Measurements from ENCODE around the gene IMMT. TPM values are rescaled to one million over a fixed set of nuclear protein-coding genes. Genes with fewer than 3 reads are reported as not detected.

IMMT gene
- polyA plus RNA-seq, 1 donor (not counting 4 experiments of a cell fraction or from before 2014, with no cell fraction given) = 91.5 TPM

DNA sequence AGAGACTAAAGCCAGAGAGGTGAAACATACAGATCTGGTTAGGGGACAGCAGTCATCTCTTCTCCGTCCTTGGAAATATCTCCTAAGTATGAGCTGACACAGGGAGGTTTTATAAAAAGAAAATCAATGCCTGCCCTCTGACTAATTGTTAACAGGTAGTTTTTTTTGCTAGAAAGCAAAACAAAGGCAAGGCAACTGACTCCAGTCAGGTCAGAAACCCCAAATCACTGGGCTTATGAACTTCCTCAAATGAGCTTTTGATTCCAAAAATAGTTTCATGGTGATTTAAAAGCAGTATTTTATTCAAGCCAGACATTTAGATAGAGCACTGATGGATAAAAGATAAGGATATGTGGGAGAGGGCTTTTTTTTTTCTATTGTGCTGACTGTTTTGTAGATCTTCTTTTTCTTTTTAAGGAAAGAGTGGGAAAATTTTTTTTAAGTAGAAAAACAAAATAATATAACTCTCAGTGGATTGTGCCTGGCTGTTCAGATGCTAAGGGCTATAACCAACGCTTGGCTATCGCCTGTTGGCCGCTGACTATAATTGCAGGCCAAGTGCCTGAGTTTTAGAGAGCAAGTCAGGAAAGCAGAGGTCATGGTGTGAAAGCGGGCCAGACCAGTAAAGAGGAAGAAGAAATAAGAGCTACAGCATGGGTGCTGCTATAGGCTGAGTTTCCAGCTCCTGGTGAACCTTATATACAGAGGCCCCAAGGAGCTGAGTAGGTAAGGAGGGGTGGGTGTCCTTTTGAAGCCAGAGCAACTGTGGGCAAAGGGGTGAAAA lies 48.9 kb upstream of the IMMT start:
- Histone ChIP-seq H3K4me1 (ENCODE audit: control insufficient read depth, extremely low read depth, insufficient read depth, low read length) (no peaks in the 10 kb centered on the region), H3K27me3 (ENCODE audit: control insufficient read depth, extremely low read depth, insufficient read depth, low read length) (peaks cover 4% of the 10 kb centered on the region), H3K9me3 (ENCODE audit: control insufficient read depth, low read depth, low read length) (no peaks in the 10 kb centered on the region), H4K20me1 (ENCODE audit: control insufficient read depth, extremely low read depth, insufficient read depth, low read length) (peaks cover 5% of the 10 kb centered on the region), H3K36me3 (ENCODE audit: control insufficient read depth in 2 of 2, extremely low read depth in 1 of 2, insufficient read depth in 2 of 2, low read length in 2 of 2) (no peaks in the 10 kb centered on the region), H3K9me1 (ENCODE audit: control insufficient read depth, extremely low read depth, insufficient read depth, low read length) (no peaks in the 10 kb centered on the region), H2AFZ (ENCODE audit: control insufficient read depth, low read length) (no peak overlapping the region), H3K4me2 (ENCODE audit: control insufficient read depth, extremely low read depth, insufficient read depth, low read depth, low read length) (no peak overlapping the region), H3K27ac (ENCODE audit: control insufficient read depth, insufficient read depth, low read length) (no peak overlapping the region), H3K4me3 (ENCODE audit: control insufficient read depth in 2 of 3, extremely low read depth in 1 of 3, insufficient read depth in 2 of 3, low read depth in 1 of 3, low read length in 3 of 3) (no peak overlapping the region), H3K9ac (ENCODE audit: control insufficient read depth, extremely low read depth, insufficient read depth, low read length) (no peak overlapping the region), H3K79me2 (ENCODE audit: control insufficient read depth, insufficient read depth, low read length) (no peaks in the 10 kb centered on the region)
- dilution Hi-C loops (cut with MboI; ENCODE audit: extremely low pct_ligation_motif_present, low sequenced_read_pairs) = no loop called here
- FAIRE-seq (no peak), DNase-seq (ENCODE audit: low read depth, low spot score) (no peak)
- TF ChIP-seq EZH2 (IDR thresholded peaks at IDR 0.05; ENCODE audit: low read length) = no peak

DNA sequence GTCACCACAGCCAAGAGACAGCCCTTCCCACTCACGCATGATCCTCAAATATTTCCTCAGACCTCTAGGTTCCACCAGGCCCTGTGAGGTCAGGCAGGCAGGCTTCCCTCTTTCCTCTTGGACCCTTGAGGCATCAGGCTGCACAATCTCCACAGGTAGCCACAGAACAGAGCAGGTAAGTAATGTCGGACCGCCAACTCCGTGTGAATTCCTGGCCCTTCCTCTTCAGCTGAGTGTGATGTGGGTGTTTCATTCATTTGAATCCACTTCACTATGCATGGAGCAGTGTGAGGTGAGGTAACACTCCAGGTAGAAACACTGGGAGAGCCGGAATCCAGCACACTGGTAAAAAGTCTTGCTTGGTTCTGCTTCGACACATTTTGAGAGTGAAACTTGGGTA lies 48.0 kb upstream of the IMMT start:
- no peak overlapping the region for H3K4me3 ChIP-seq (ENCODE audit: control insufficient read depth in 2 of 3, extremely low read depth in 1 of 3, insufficient read depth in 2 of 3, low read depth in 1 of 3, low read length in 3 of 3)
- no peak for DNase-seq (ENCODE audit: low read depth, low spot score)
- no peaks in the 10 kb centered on the region for H3K36me3 ChIP-seq (ENCODE audit: control insufficient read depth in 2 of 2, extremely low read depth in 1 of 2, insufficient read depth in 2 of 2, low read length in 2 of 2)
- H3K9ac ChIP-seq (ENCODE audit: control insufficient read depth, extremely low read depth, insufficient read depth, low read length) = no peak overlapping the region
- no peaks in the 10 kb centered on the region for H3K79me2 ChIP-seq (ENCODE audit: control insufficient read depth, insufficient read depth, low read length)
- H3K4me2 ChIP-seq (ENCODE audit: control insufficient read depth, extremely low read depth, insufficient read depth, low read depth, low read length) = no peak overlapping the region
- dilution Hi-C loops (cut with MboI; ENCODE audit: extremely low pct_ligation_motif_present, low sequenced_read_pairs) = no loop called here
- peaks cover 4% of the 10 kb centered on the region for H3K27me3 ChIP-seq (ENCODE audit: control insufficient read depth, extremely low read depth, insufficient read depth, low read length)
- peaks cover 5% of the 10 kb centered on the region for H4K20me1 ChIP-seq (ENCODE audit: control insufficient read depth, extremely low read depth, insufficient read depth, low read length)
- H3K9me3 ChIP-seq (ENCODE audit: control insufficient read depth, low read depth, low read length) = no peaks in the 10 kb centered on the region
- no peak for FAIRE-seq
- H2AFZ ChIP-seq (ENCODE audit: control insufficient read depth, low read length) = no peak overlapping the region
- no peaks in the 10 kb centered on the region for H3K9me1 ChIP-seq (ENCODE audit: control insufficient read depth, extremely low read depth, insufficient read depth, low read length)
- no peaks in the 10 kb centered on the region for H3K4me1 ChIP-seq (ENCODE audit: control insufficient read depth, extremely low read depth, insufficient read depth, low read length)
- TF ChIP-seq, protein P1, sequence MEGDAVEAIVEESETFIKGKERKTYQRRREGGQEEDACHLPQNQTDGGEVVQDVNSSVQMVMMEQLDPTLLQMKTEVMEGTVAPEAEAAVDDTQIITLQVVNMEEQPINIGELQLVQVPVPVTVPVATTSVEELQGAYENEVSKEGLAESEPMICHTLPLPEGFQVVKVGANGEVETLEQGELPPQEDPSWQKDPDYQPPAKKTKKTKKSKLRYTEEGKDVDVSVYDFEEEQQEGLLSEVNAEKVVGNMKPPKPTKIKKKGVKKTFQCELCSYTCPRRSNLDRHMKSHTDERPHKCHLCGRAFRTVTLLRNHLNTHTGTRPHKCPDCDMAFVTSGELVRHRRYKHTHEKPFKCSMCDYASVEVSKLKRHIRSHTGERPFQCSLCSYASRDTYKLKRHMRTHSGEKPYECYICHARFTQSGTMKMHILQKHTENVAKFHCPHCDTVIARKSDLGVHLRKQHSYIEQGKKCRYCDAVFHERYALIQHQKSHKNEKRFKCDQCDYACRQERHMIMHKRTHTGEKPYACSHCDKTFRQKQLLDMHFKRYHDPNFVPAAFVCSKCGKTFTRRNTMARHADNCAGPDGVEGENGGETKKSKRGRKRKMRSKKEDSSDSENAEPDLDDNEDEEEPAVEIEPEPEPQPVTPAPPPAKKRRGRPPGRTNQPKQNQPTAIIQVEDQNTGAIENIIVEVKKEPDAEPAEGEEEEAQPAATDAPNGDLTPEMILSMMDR (optimal IDR thresholded peaks at IDR 0.05 in 1 of 3, IDR thresholded peaks at IDR 0.05 in 1 of 3, conservative IDR thresholded peaks at IDR 0.05 in 1 of 3; ENCODE audit: extremely low read depth in 1 of 3, insufficient read depth in 2 of 3, low read length in 3 of 3) = no peak
- no peak for TF ChIP-seq EZH2 (IDR thresholded peaks at IDR 0.05; ENCODE audit: low read length)
- no peak overlapping the region for H3K27ac ChIP-seq (ENCODE audit: control insufficient read depth, insufficient read depth, low read length)
